Daoy (cell line): ENCODE results near the gene ACTC1. TPM values are rescaled to one million over a fixed set of nuclear protein-coding genes. Genes with fewer than 3 reads are reported as not detected.
"Not testable (repeated sequence)": the region's sequence is repeated elsewhere in the genome, so short reads cannot be mapped to it uniquely, and the experiment has no call there.

Experiments used
- DNase-seq: peaks from one replicate; pipeline ENCODE4 v3.0.0-alpha.2; 2015; ENCODE audit warnings: low read depth
- total RNA-seq: library from RNA; depleted of rRNA; stranded (reverse); fragments of >200 nt; shearing (Covaris generic); gene quantifications from 2 replicates; pipeline ENCODE4 v1.2.3, GENCODE V29; 2014; rRNA removed

The ACTC1 gene
- not detected in 2 replicates for total RNA-seq

- peak; percentile 76 for DNase-seq
Measured at GRCh38 chr15:34795267-34796081, at the start of gene ACTC1. TSS of gene ACTC1 (minus strand) at chr15:34795549. CDS start at chr15:34794808, 741 bp downstream.

DNA sequence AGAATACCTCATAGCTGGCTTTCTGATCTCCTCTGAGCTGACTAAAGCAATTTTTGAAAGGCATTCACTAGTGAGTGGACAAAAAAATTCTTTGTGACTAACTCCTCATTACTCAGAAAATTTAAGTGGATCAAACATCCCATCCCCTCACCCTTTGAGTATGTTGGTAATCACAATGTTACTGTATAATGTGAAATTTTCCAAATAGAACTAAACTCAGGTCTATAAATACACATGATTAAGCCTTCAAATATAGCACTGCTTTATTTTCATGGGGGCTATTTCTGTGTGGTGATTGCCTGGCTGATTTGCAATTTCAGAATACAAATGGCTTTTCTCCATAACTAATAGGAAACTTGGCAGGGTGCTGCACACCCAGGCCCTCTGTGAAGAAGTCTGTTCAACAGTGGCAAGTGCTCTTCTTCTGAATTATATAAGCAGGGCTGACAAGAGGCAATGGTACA, 45.9 kb upstream of the ACTC1 start:
- DNase-seq: no peak

- DNase-seq: no peak
Measured at GRCh38 chr15:34838282-34838681, 42.9 kb upstream of the ACTC1 start.

DNA sequence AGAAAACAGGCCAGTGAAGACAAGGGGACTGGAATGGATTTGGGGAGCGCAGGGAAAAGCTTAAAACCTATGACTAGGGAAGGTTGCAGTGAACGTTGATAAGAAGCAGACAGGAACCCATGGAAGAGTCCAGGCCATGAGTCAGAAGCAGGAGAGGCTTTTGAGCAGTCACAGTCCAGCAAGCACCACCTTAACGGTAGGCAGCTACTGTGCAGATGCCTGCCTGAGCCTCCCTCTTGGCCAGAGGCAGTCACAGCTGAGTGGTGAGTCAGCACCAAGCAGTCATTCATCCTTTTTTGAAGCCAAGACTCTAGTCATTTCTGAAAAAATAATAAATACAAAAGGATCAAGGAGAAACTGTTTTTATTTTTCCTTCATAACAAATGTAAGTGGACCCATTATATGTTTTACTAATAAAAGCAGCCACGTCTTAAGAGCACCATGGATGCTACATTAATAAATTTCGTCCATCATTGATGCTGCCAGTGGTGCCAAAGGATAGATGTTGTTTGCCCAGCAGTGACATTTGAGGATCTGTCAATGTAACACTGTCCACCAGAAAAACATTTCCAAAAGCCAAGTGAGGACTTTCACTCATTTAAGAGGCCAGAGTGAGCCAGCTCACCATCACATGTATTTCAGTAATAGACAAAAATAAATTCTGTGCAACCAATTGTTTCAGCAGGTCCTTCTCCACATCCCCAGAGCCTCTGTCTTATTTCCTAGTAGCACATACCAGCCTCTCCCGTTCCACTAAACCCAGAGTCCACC, 42.1 kb upstream of the ACTC1 start:
- DNase-seq: peak; percentile 84

DNA sequence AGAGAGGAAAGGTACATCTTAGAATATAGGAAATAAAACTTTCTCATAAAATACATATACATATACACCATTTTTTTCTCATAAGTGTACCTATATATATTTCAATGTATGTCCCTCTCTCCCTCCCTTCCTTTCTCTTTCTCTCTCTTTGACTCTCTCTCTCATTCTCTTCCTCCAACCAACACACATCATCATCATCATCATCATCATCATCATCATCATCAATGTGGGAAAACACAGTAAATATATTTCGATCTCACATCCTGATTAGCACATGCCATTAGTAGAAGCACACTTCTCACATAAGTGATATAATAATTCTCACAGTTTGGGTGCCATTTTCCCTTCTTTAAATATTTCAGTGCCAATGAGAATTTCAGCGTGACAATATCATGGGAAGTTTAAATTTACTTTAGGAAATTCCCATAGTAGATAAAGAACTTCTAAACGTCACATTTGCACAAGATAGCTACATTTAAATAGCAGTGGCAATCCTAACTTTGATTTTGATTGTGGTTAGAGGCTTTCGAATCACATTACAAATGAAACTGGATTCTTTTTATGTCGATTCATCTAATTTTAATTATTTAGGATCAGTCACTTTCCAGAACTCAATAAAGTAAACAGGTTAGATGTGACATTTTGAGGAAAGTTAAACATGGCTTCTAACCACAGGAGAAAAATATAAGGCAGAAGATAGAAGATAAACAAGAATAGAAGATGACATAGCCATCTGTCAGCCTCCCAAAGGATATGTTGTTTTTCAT, 33.0 kb upstream of the ACTC1 start:
- no peak for DNase-seq

GRCh38 chr15:34821831-34822230, 26.5 kb upstream of the ACTC1 start:
- DNase-seq: no peak

DNA sequence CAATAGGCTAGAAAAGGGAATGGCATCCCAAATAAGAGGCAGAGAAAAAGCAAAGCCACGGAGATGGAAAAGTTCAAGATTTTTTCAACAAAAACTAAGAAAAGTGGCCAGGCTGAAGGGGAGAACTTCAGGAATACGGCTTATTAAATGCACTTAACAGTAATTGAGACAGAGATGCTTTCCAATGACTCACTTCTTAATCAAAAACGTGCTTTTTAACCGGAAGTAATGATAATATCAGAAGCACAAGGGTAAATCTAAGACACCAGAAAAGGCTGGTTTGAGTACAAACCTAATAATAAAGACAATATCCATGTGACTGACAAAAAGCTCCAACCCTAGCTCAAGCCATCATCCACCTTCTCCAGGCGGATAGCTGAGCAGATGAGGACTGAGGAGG, 24.8 kb upstream of the ACTC1 start:
- DNase-seq: no peak

GRCh38 chr15:34818526-34818925, 23.2 kb upstream of the ACTC1 start:
- DNase-seq: no peak

DNA sequence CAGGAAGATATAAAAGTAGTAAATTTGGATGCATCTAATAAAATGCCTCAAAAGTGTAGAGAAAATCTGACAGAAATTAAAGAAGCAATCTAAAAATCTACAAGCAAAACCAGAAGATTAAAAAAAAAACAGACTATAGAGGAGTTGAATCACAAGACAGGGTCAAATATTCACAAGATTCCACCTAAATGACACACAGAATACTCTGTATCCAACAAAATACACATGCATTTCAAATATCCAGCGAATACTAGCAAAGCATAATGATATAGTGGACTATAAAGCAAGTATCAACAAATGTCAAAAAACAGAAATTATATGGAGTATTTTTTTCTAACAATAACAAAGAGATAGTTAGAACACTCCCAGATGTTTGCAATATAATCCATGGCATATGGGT, 20.5 kb upstream of the ACTC1 start:
- DNase-seq: no peak

DNA sequence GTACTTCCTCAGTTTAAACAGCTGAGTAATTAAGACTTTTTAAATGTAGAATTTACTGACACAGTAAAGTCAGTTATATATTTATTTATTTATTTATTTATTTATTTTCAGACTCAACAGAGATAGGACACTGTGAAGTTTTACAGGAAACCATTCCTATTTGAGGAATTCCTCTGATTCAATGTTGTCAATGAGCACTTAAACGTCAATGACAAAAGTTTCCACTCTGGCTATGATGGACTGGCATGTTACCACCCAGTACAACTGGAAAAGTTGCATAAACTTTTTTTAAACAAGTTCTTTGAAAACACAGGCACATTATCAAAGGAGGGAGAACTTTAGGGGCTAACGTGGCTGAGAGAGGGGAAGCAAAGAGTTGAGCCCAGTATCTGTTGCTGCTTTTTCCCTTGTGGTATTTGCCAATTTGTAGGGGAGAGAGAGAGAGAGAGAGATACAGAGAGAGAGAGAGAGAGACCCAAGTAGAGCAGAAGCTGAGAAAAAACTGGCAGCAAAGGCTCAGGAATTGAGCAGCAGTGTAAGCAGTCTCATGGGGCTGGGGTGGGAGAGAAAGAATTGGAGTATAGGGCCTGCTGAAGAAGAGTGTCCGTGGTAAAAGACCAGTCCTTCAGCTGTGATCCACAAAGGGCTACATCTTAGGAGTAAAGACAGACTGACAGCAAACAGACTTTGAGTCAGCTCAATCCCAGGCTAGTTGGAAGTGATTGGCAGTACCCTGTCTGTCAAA, 18.3 kb upstream of the ACTC1 start:
- no peak for DNase-seq

DNA sequence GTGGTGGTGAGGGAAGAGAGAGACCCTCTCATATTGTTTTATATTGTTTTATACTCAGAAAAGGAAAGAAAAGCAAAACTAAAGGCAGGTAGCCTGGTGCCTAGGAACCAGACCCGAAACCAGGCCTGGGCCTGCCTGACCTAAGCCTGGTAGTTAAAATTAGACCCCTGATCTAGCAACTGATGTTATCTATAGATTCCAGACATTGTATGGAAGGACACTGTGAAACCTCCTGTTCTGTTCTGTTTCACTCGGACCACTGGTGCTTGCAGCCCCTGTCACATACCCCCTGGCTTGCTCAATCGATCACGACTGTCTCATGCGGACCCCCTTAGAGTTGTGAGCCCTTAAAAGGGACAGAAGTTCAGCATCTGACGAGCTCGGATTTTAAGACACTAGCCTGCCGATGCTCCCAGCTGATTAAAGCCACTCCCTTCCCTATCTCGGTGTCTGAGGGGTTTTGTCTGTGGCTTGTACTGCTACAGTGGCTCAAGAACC, 17.6 kb upstream of the ACTC1 start:
- not testable (repeated sequence) for DNase-seq

DNA sequence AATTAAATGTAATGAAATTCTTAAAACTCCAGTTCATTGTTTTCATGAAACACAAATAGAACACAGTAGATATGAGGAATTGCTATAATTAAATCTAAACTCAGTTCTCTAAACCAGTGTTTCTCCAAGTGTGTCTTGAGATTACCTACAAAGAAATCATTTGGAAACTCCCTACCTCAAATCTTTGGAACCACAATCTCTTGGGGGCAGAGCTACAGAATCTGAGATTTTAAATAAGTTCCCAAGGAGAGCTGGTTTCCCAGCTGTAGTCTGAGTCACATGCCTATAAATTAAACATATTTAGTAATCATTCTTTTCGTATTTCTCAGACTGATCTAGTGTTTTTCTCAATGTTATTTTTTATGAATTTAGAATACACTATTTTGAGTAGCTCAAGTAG, 17.0 kb upstream of the ACTC1 start:
- no peak for DNase-seq

DNA sequence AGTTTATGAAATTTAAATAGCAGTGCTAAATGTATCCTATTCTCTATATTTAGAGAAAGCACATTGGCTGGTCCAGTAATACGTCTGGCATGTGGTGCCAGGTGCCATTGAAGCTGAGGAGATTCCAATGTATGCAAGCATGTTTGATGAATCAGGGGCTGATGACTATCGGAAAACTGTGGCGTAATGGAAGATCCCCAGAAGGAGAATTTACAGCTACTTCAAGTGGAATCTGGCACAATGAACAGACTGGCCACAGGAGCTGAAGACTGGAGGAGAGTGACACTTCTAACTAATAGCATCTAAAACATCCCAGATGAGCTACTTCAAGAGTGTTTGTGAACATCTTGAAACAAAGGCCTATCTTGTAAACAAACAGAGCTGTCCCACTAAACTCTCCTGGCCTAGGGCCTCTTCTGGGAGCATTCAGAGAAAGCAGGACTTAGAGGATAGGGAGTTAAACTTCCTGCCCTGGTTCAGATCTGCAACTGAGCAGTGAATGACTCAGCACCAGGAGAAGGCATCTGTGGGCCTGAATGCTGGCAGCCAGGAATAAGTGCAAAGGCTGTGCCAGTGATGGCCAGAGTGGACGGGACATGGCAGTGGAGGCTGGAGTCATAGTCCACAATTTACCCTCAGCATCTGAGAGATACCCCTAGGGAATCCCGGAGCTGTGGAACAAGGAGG, 15.2 kb upstream of the ACTC1 start:
- peak; percentile 57 for DNase-seq

DNA sequence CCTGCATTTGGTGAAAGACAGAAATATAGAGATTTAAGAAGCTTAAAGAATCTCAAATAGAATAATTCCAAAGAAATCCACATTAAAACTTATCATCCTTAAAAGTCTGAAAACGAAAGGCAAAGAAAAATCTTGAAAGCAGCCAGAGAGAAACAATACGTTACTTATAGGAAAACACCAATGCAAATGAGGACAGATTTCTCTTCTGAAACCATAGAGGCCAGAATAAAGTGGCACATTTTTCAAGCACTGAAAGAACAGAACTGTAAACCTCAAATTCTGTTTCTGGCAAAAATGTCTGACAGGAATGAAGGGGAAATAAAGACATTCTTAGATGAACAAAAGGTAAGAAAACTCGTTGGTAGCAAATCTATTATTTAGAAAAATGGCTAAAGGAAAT, 13.8 kb upstream of the ACTC1 start:
- no peak for DNase-seq

- peak; percentile 29 for DNase-seq
Measured at GRCh38 chr15:34808016-34808415, 12.7 kb upstream of the ACTC1 start.

GRCh38 chr15:34807241-34807640, 11.9 kb upstream of the ACTC1 start:
- not testable (repeated sequence) for DNase-seq

DNA sequence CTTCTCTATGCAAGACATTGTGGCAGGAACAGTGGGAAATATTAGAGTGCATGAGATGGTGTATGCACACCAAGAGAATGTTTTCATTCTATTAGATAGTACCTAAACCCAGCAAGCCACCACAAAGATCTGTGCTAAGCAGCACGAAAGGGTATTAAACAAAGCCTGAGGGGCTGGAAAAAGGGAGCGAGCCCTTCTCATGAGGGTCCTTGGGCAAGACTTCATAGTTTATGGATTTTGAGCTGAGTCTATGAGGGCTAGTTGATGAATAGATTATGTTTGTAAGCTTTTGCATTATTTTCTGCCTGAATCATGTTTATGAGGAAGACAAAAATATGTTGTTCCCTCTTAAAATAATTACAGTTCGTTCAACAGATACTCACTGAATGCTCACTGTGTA, 9.4 kb upstream of the ACTC1 start:
- no peak for DNase-seq

- no peak for DNase-seq
Measured at GRCh38 chr15:34804113-34804512, 8.8 kb upstream of the ACTC1 start.

DNA sequence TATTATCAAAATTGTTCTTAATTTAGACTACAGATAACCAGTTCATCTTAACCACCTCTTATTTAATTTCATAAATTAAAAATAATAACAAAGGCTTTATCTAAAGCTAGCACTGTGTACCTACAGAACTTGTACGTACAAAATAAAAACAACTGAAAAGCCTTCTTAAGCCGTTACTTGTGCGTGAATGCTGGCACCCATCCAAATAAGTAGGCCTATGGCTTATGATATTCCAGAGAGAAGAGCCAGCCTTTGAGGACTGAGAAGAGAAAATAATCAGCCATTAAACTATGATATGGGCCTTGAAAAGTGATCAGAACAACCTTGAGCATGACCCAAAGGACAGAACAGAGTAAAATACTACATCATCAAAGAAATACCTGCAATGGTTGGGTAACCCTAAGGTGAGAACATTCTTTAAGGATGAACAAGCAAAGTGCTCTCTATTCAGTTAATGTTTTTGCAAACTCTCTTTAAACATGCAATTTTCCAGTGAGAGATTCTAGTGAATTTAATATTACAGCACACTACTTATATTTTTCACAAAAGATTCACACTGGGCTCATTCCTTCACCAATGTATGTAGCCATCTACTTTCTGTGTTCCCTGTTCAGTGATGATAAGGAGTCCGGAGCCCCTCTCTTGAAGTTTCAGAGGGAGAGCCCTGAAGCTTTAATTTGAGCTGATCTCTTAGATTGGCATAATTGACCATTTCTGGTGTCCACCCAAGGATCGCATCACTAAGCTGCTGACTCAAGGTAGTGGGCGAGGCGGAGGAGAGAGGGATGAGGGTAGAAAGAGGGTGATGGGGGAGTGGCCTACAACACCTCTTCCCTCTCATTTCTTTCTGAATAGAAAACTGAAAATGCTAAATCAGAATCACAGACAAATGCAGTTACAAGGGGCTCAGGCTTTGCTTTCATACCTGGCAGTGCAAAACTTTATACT, 7.7 kb upstream of the ACTC1 start:
- DNase-seq: no peak

GRCh38 chr15:34802371-34802770, 7.0 kb upstream of the ACTC1 start:
- no peak for DNase-seq
